Activated CD4-positive, alpha-beta T cell treated with anti-CD3 and anti-CD28 coated beads, Interleukin-2, amount 50 U/mL, for 48 hours (primary cell): ENCODE data around the gene ELF4.

Experiments
- DNase-seq, 2 experiments: peaks; one replicate each; pipeline ENCODE4 v3.0.0-alpha.2; 2020

The ELF4 gene

DNA sequence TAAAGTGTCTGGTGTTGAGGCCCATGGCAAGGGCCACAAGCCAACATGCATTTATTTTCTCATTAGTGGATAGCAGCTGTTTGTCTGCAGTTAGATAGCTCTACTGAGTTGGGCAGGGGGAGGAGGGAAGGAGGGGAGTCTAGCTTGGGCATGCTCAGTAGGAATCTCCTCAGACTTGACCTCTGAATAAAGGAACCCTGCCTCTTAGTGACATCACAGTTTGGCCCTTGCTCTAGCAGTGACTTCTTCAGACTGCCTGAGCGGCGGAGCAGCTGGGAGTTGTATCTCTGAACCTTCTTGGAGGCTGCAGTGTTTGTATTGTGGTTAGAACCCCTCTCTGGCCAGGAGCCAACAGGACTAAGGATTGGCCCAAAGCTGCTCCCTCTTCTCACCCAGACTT, 70.5 kb downstream of the ELF4 start:
- no peak for DNase-seq

DNA sequence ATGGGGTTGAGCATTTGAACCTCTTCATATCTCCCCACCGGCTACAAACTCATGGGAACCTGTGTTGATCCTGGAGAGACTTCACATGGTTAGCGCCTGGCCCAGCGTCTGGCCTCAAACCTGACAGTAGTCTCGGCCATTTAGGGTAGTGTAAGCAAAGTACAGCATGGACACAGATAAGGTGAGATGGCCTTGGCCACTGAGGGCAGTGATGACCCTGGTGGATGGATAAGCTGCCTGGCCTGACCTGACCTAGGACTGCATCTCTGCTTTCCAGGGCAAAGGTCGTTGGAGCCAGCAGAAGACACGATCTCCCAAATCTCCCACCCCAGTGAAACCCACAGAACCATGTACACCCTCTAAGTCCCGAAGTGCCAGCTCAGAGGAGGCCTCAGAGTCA, 76.1 kb downstream of the ELF4 start:
- DNase-seq: no peak

DNA sequence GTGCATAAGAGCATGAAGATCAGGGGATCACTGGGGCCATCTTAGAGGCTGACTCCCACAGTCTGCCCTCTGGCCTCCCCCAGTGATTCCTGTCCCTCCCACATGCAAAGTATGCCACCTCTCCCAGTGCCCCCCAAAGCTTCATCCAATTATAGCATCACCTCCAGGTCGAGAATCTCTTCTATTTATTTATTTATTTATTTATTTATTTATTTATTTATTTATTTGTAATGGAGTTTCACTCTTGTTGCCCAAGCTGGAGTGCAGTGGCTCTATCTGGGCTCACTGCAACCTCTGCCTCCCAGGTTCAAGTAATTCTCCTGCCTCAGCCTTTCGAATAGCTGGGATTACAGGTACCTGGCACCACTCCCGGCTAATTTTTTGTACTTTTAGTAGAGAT, 77.7 kb downstream of the ELF4 start:
- DNase-seq: no peak

DNA sequence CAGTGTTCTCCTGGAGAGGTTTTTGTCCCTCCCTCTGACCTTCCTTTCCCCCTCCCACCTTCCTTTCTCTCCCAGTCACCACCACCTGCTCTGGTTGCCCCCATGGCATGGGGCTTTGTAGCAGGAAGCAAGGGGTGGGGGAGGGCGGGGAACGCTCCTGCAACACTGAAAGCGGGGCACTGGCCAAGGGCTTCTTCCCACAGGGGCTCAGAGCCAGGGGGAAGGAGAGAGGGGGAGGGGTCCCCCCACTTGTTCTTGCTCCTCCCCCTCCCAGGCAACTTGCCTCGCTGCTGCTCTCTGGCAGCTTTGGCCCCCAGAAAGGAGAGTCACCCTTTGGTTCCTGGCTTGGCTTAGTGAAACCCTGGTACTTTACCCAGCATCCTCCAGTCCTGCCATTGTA, 79.5 kb downstream of the ELF4 start:
- DNase-seq: no peak

DNA sequence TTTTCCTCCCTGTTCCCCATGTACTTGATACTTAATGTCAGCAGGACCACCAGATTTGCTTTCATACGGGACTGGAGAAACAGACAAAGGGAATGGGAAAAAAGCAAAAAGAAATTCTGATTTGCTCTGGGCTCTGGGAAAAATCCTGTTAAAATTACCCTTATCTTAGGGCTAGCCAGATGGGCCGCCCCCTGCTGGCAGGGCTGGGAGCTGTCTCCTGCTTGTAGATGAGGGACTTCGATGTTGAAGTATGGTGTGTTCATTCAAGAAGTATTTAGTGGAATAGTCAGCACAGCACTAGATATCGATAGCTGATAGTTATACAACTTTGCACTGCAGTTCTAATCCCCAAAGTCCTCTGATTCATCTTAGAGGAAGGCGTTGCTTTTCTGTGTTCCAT, 82.1 kb downstream of the ELF4 start:
- DNase-seq: peak; percentile 44 to 55

GRCh38 chrX:130027569-130027968, 82.7 kb downstream of the ELF4 start:
- DNase-seq: no peak

DNA sequence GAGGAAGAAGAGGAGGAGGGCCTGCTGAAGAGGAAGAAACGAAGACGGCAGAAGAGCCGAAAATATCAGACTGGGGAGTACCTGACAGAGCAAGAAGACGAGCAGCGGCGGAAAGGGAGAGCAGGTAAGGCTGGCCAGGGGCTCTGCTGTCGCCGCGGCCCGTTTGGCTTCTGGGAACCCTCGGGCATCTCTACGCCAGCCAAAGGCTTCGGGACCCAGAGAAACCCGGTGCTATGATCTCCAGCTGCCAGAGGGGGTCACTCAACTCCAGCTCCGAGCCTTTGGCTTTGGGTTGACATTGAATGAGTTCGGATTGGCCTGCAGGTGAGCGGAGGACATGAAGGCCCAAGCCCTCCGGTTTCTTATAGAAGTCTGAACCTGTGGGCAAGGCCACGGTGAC, 85.0 kb downstream of the ELF4 start:
- no peak for DNase-seq

DNA sequence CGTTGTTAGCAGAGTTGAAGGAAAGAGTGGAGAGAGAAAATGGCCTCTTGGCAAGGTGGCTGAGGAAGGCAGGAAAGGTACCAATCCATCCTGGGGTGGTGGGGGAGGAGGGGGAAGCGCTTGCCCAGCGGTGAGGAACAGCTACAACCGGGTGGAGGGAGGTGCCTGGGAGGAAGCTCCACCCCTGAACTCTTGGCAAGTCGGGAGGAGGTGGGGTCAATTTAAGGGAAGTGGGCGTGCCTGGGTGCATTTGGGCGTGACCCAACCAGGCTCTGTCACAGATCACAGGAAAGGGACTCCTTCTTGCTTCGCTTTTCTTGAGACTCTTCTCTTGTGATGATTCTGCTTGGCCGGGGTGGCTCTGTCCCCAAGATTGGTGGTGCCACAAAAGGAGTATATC, 86.2 kb downstream of the ELF4 start:
- DNase-seq: peak; percentile 77 to 82

DNA sequence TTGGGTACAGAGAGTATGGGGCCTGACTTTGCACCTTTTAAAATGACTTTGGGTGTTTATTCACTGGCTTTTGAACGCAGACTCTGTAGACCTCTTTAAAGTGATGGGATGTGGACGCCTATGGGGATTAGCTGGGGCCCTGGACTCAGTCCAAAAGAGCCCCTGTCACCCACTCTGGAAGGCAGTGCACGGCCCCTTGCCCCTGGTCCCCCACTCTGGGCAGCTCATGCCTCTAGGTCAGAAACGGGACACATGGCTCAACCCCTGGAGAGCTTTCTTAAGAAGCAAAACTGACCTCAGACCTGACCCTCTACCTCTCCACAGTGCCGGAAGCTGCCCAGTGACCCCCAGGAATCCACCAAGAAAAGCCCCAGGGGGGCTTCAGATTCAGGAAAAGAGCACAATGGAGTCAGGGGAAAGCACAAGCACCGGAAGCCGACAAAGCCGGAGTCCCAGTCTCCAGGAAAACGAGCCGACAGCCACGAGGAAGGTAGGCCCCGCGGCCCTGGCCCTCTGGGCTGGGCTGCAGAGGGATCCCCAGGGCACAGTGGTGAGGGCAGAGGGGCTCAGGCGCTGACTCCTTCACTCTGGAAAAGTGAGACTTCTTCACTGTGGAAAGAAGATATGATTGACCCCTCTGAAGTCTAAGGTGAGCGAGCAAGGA, 89.5 kb downstream of the ELF4 start:
- DNase-seq: no peak

GRCh38 chrX:130018143-130018542, 92.2 kb downstream of the ELF4 start:
- DNase-seq: no peak

- no peak for DNase-seq
Measured at GRCh38 chrX:130015181-130015580, 95.1 kb downstream of the ELF4 start.
